OCI-LY1 (cell line): ENCODE measurements around the gene BPIFB6.

Source experiments
- H2AFZ ChIP-seq: fragments of 200-600 bp; sonication (generic), shearing (Covaris generic); 2 replicates; pipeline ENCODE4 v1.6.0; 2014; ENCODE audit warnings: antibody characterized with exemption, mild to moderate bottlenecking, low read length
- H3F3A ChIP-seq: fragments of 200-600 bp; sonication (generic), shearing (Covaris generic); 2 replicates; pipeline ENCODE4 v1.6.0; 2014; ENCODE audit warnings: mild to moderate bottlenecking, antibody characterized with exemption, low read length, moderate library complexity; ENCODE audit not compliant: insufficient read depth
- H3K27ac ChIP-seq: fragments of 200-600 bp; sonication (generic); 2 replicates; pipeline ENCODE4 v1.5.1; 2014; ENCODE audit warnings: low read length, mixed run types, mild to moderate bottlenecking, low read depth; ENCODE audit not compliant: poor library complexity, severe bottlenecking
- H3K27me3 ChIP-seq: fragments of 200-600 bp; sonication (generic); 2 replicates; pipeline ENCODE4 v1.6.0; 2014; ENCODE audit warnings: antibody characterized with exemption, mild to moderate bottlenecking, low read length, moderate library complexity; ENCODE audit not compliant: insufficient read depth
- H3K36me3 ChIP-seq: fragments of 200-600 bp; sonication (generic); 2 replicates; pipeline ENCODE4 v1.6.1; 2014; ENCODE audit warnings: mild to moderate bottlenecking, antibody characterized with exemption, low read length, moderate library complexity, mixed read lengths; ENCODE audit not compliant: insufficient read depth
- H3K4me1 ChIP-seq: fragments of 200-600 bp; sonication (generic); 2 replicates; pipeline ENCODE4 v1.5.1; 2014; ENCODE audit warnings: mild to moderate bottlenecking, low read length, moderate library complexity; ENCODE audit not compliant: insufficient read depth, severe bottlenecking
- H3K4me2 ChIP-seq: fragments of 200-600 bp; sonication (generic), shearing (Covaris generic); 2 replicates; pipeline ENCODE4 v1.6.1; 2014; ENCODE audit warnings: low read length
- H3K4me3 ChIP-seq: fragments of 200-600 bp; sonication (generic); 2 replicates; pipeline ENCODE4 v1.5.1; 2014; ENCODE audit warnings: low read length, low read depth, mild to moderate bottlenecking, mixed read lengths; ENCODE audit not compliant: poor library complexity, severe bottlenecking
- H3K79me2 ChIP-seq: fragments of 200-600 bp; shearing (Covaris generic); 2 replicates; pipeline ENCODE4 v1.6.1; 2016; ENCODE audit warnings: mixed run types, low read length, mixed read lengths; ENCODE audit not compliant: insufficient read depth
- H3K9ac ChIP-seq: fragments of 200-600 bp; sonication (generic), shearing (Covaris generic); 2 replicates; pipeline ENCODE4 v1.6.1; 2014; ENCODE audit warnings: mild to moderate bottlenecking, low read length, mixed read lengths
- H3K9me2 ChIP-seq: fragments of 200-600 bp; sonication (generic), shearing (Covaris generic); 2 replicates; pipeline ENCODE4 v1.6.1; 2014; ENCODE audit warnings: low read depth, mild to moderate bottlenecking, low read length, mixed read lengths
- H3K9me3 ChIP-seq: fragments of 200-600 bp; shearing (Covaris generic); 2 replicates; pipeline ENCODE4 v1.6.1; 2014; ENCODE audit warnings: low read length, mixed read lengths
- H4K20me1 ChIP-seq: fragments of 200-600 bp; sonication (generic), shearing (Covaris generic); 2 replicates; pipeline ENCODE4 v1.6.0; 2016; ENCODE audit warnings: mild to moderate bottlenecking, low read length; ENCODE audit not compliant: insufficient read depth
- CTCF ChIP-seq: fragments of 200-600 bp; sonication (generic), shearing (Covaris generic); IDR thresholded peaks from 2 replicates; pipeline ENCODE4 v1.5.1; 2017; ENCODE audit warnings: mild to moderate bottlenecking, antibody characterized with exemption, low read length, moderate library complexity, mixed read lengths
- EZH2 ChIP-seq: fragments of 200-600 bp; sonication (generic), shearing (Covaris generic); IDR thresholded peaks from 2 replicates; pipeline ENCODE4 v1.8.0; 2017; ENCODE audit warnings: borderline replicate concordance, mixed run types, mild to moderate bottlenecking, antibody characterized with exemption, low read length, moderate library complexity, mixed read lengths

BPIFB6 gene, protein sequence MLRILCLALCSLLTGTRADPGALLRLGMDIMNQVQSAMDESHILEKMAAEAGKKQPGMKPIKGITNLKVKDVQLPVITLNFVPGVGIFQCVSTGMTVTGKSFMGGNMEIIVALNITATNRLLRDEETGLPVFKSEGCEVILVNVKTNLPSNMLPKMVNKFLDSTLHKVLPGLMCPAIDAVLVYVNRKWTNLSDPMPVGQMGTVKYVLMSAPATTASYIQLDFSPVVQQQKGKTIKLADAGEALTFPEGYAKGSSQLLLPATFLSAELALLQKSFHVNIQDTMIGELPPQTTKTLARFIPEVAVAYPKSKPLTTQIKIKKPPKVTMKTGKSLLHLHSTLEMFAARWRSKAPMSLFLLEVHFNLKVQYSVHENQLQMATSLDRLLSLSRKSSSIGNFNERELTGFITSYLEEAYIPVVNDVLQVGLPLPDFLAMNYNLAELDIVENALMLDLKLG

GRCh38 chr20:33031531-33031930 lies at the start of gene BPIFB6:
Gene BPIFB6 (plus strand): TSS chr20:33031648. CDS start chr20:33031648, 0 bp downstream.
- Histone ChIP-seq H3K27me3 (no peaks in the 10 kb centered on the region; the same call in 1 of the 2 replicates), H3K9ac (no peak within 1 kb of the TSS), H3K9me3 (no peaks in the 10 kb centered on the region), H3K9me2 (no peaks in the 10 kb centered on the region), H3K27ac (no peak within 1 kb of the TSS), H3K36me3 (no peaks in the 10 kb centered on the region), H3K4me3 (no peak within 1 kb of the TSS), H3K79me2 (no peaks in the 10 kb centered on the region), H3F3A (no peaks in the 10 kb centered on the region), H3K4me2 (no peak within 1 kb of the TSS), H2AFZ (no peak within 1 kb of the TSS), H4K20me1 (no peaks in the 10 kb centered on the region), H3K4me1 (no peaks in the 10 kb centered on the region)
- TF ChIP-seq EZH2 = no peak
- no peak for TF ChIP-seq CTCF

GRCh38 chr20:32982617-32983458 lies 48.6 kb upstream of the BPIFB6 start:
- TF ChIP-seq CTCF (no peak), EZH2 (no peak)
- H3K4me2 ChIP-seq = no peak overlapping the region
- no peak overlapping the region for H3K9ac ChIP-seq
- no peaks in the 10 kb centered on the region for H3K36me3 ChIP-seq
- no peaks in the 10 kb centered on the region for H3K9me2 ChIP-seq
- H3K79me2 ChIP-seq = no peaks in the 10 kb centered on the region
- H3K4me3 ChIP-seq = no peak overlapping the region
- H3K9me3 ChIP-seq = no peaks in the 10 kb centered on the region
- H3K27ac ChIP-seq = no peak overlapping the region
- no peaks in the 10 kb centered on the region for H4K20me1 ChIP-seq
- no peak overlapping the region for H2AFZ ChIP-seq
- no peaks in the 10 kb centered on the region; the same call in 1 of the 2 replicates for H3K27me3 ChIP-seq
- H3F3A ChIP-seq = no peaks in the 10 kb centered on the region
- no peaks in the 10 kb centered on the region for H3K4me1 ChIP-seq

GRCh38 chr20:32983459-32984112 lies 47.9 kb upstream of the BPIFB6 start:
- H3K4me2 ChIP-seq = no peak overlapping the region
- no peaks in the 10 kb centered on the region for H3K9me2 ChIP-seq
- H3K27me3 ChIP-seq = no peaks in the 10 kb centered on the region; the same call in 1 of the 2 replicates
- H3K9ac ChIP-seq = no peak overlapping the region
- H3K4me1 ChIP-seq = no peaks in the 10 kb centered on the region
- no peak for TF ChIP-seq EZH2
- TF ChIP-seq CTCF = no peak
- H3K4me3 ChIP-seq = no peak overlapping the region
- H3K79me2 ChIP-seq = no peaks in the 10 kb centered on the region
- no peaks in the 10 kb centered on the region for H3F3A ChIP-seq
- no peak overlapping the region for H2AFZ ChIP-seq
- no peak overlapping the region for H3K27ac ChIP-seq
- H3K9me3 ChIP-seq = no peaks in the 10 kb centered on the region
- no peaks in the 10 kb centered on the region for H3K36me3 ChIP-seq
- H4K20me1 ChIP-seq = no peaks in the 10 kb centered on the region
